B cell (primary cell): ENCODE data around the gene FZR1. TPM values are rescaled to one million over a fixed set of nuclear protein-coding genes. Genes with fewer than 3 reads are reported as not detected.

Source experiments
- ATAC-seq: fragments of 200-7000 bp; cut with Tn5 transposase; one replicate; pipeline ENCODE4 v1.10.0; 2021; ENCODE audit warnings: low read depth, mild to moderate bottlenecking, moderate number of reproducible peaks, moderate library complexity
- CTCF ChIA-PET: fragments of 350-600 bp; sonication (Branson Sonifier 250); formaldehyde crosslinking; loops from one replicate; lab custom pipeline; 2021; ENCODE audit warnings: antibody characterized with exemption, inconsistent platforms; lab: Charles Lee
- POLR2A ChIA-PET: fragments of 350-600 bp; sonication (Branson Sonifier 250); formaldehyde crosslinking; loops from one replicate; lab custom pipeline; 2021; ENCODE audit warnings: antibody characterized with exemption; lab: Charles Lee
- DNase-seq: peaks from one replicate; pipeline ENCODE4 v3.0.0; 2013
- H2AFZ ChIP-seq: 2 replicates; pipeline ENCODE4 v1.6.1; 2012; ENCODE audit warnings: mild to moderate bottlenecking, low read depth, low read length; ENCODE audit not compliant: insufficient read depth, poor library complexity, severe bottlenecking
- H3K27ac ChIP-seq, 2 donors: 1 replicate in 1 of 2; 2 replicates in 1 of 2; pipeline ENCODE4 v1.5.1; 2012 to 2013; ENCODE audit warnings: low read length in 2 of 2, mild to moderate bottlenecking in 2 of 2, moderate library complexity in 1 of 2
- H3K27me3 ChIP-seq, 4 experiments: fragments of 200-600 bp in 1 of 4; sonication (generic) in 1 of 4; replicated peaks in 1 of 4; 1 replicate in 2 of 4; 2 replicates in 2 of 4; pipeline versions ENCODE4 v1.6.1 to v1.7.0; 2013 to 2016; ENCODE audit warnings: low read length in 3 of 4, mild to moderate bottlenecking in 2 of 4, mixed read lengths in 1 of 4, moderate library complexity in 1 of 4; ENCODE audit not compliant: insufficient read depth in 4 of 4, control insufficient read depth in 3 of 4; ENCODE audit errors: control extremely low read depth in 1 of 4
- H3K36me3 ChIP-seq, 2 experiments: replicated peaks in 1 of 2; 1 replicate in 1 of 2; 2 replicates in 1 of 2; pipeline versions ENCODE4 v1.6.1 to v1.7.1; 2013; ENCODE audit warnings: low read length in 1 of 2; ENCODE audit not compliant: insufficient read depth in 2 of 2, control insufficient read depth in 1 of 2; ENCODE audit errors: control extremely low read depth in 1 of 2, extremely low read depth in 1 of 2
- H3K4me1 ChIP-seq, 2 donors: fragments of 200-600 bp in 1 of 2; sonication (generic) in 1 of 2; 1 replicate in 1 of 2; 2 replicates in 1 of 2; pipeline versions ENCODE4 v1.5.1 to v1.6.1; 2013 to 2017; ENCODE audit warnings: low read length in 2 of 2; ENCODE audit not compliant: control insufficient read depth in 2 of 2, insufficient read depth in 2 of 2
- H3K4me2 ChIP-seq: replicated peaks from 2 replicates; pipeline ENCODE3; 2012; ENCODE audit warnings: mild to moderate bottlenecking, low read depth, low read length; ENCODE audit not compliant: poor library complexity, severe bottlenecking
- H3K4me3 ChIP-seq, 5 experiments: fragments of 200-600 bp in 1 of 5; sonication (generic) in 1 of 5; 1 replicate in 3 of 5; 2 replicates in 2 of 5; pipeline versions ENCODE4 v1.5.1 to v1.7.0; 2011 to 2016; ENCODE audit warnings: low read length in 4 of 5, mild to moderate bottlenecking in 4 of 5, low read depth in 2 of 5, control low read depth in 1 of 5, moderate library complexity in 1 of 5; ENCODE audit not compliant: insufficient read depth in 1 of 5; ENCODE audit errors: control extremely low read depth in 1 of 5, extremely low read depth in 1 of 5
- H3K79me2 ChIP-seq: fragments of 200-600 bp; sonication (generic); one replicate; pipeline ENCODE4 v1.6.0; 2016; ENCODE audit warnings: low read length; ENCODE audit not compliant: control insufficient read depth, insufficient read depth
- H3K9ac ChIP-seq: fragments of 200-600 bp; sonication (generic); 2 replicates; pipeline ENCODE4 v1.6.1; 2017; ENCODE audit warnings: mild to moderate bottlenecking, low read length, moderate library complexity
- H3K9me3 ChIP-seq, 3 donors: one replicate each; pipeline versions ENCODE4 v1.6.1 to v1.7.1; 2013; ENCODE audit warnings: low read length in 2 of 3; ENCODE audit not compliant: control insufficient read depth in 2 of 3, insufficient read depth in 1 of 3; ENCODE audit errors: control extremely low read depth in 1 of 3
- H4K20me1 ChIP-seq: 2 replicates; pipeline ENCODE4 v1.6.0; 2012; ENCODE audit warnings: mild to moderate bottlenecking, low read length; ENCODE audit not compliant: insufficient read depth, control insufficient read depth, poor library complexity, severe bottlenecking
- H3K27ac Mint-ChIP-seq: one replicate; pipeline ENCODE4 v1.8.0; 2021; ENCODE audit warnings: mixed read lengths
- H3K27me3 Mint-ChIP-seq: one replicate; pipeline ENCODE4 v1.8.0; 2021; ENCODE audit warnings: mixed read lengths
- H3K4me1 Mint-ChIP-seq: one replicate; pipeline ENCODE4 v1.8.0; 2021; ENCODE audit warnings: mixed read lengths
- H3K4me3 Mint-ChIP-seq: one replicate; pipeline ENCODE4 v1.8.0; 2021; ENCODE audit warnings: mixed read lengths
- H3K9me3 Mint-ChIP-seq: one replicate; pipeline ENCODE4 v1.8.0; 2022; ENCODE audit warnings: mixed read lengths; ENCODE audit not compliant: insufficient read depth
- EZH2 ChIP-seq: IDR thresholded peaks from 2 replicates; pipeline ENCODE4 v1.6.1; 2012; ENCODE audit warnings: borderline replicate concordance, low read depth, mild to moderate bottlenecking, moderate library complexity, low read length; ENCODE audit not compliant: insufficient read depth, poor library complexity, severe bottlenecking
- WGBS: methylation state at CpG from one replicate; pipeline ENCODE4 v1.1.5; 2013; ENCODE audit warnings: missing lambda C conversion rate; ENCODE audit not compliant: insufficient coverage; 5-methylcytosine and 5-hydroxymethylcytosine counted together
- intact Hi-C: fragments of 100-400 bp; cut with micrococcal nuclease; formaldehyde crosslinking; loops from one replicate; pipeline ENCODE4 v1.10.0; 2022
- polyA plus RNA-seq: library from polyadenylated mRNA; depleted of rRNA; stranded (reverse); fragments of >200 nt; gene quantifications from 2 replicates; pipeline ENCODE4 v1.2.3, GENCODE V29; 2012
- total RNA-seq, 2 donors: library from RNA; stranded (reverse); fragments of 120-200 nt in 1 of 2; gene quantifications; 1 replicate in 1 of 2; 2 replicates in 1 of 2; pipeline versions ENCODE4 v1.2.3 to v1.2.4, GENCODE V29; 2013 to 2022
- TF ChIP-seq, protein P1 (sequence below): fragments of 200-600 bp; IDR thresholded peaks from one replicate; pipeline ENCODE4 v1.8.0; 2022; ENCODE audit warnings: antibody characterized with exemption, mild to moderate bottlenecking

Gene FZR1
- total and polyA plus RNA-seq, 2 donors (not counting 1 experiment from before 2014, with no cell fraction given): 83.5 to 96.1 TPM

- Histone ChIP-seq H2AFZ (no peak overlapping the region), H3K36me3 (no peaks in the 10 kb centered on the region), H3K4me3 (no peak overlapping the region), H4K20me1 (no peaks in the 10 kb centered on the region), H3K27me3 (peaks cover 0 to 9% (median 0%) of the 10 kb centered on the region in 4 experiments), H3K27ac (no peak overlapping the region), H3K4me1 (peaks cover 13 to 22% of the 10 kb centered on the region in 2 donors), H3K4me2 (no peak overlapping the region), H3K79me2 (no peaks in the 10 kb centered on the region), H3K9ac (no peak overlapping the region), H3K9me3 (peaks cover 0 to 13% (median 0%) of the 10 kb centered on the region in 3 donors)
- Mint-ChIP-seq H3K4me1 (peaks cover 14% of the 10 kb centered on the region), H3K4me3 (no peak overlapping the region), H3K27ac (no peak overlapping the region), H3K9me3 (no peaks in the 10 kb centered on the region), H3K27me3 (peaks cover 9% of the 10 kb centered on the region)
- no peak for TF ChIP-seq EZH2
- TF ChIP-seq, protein P1, sequence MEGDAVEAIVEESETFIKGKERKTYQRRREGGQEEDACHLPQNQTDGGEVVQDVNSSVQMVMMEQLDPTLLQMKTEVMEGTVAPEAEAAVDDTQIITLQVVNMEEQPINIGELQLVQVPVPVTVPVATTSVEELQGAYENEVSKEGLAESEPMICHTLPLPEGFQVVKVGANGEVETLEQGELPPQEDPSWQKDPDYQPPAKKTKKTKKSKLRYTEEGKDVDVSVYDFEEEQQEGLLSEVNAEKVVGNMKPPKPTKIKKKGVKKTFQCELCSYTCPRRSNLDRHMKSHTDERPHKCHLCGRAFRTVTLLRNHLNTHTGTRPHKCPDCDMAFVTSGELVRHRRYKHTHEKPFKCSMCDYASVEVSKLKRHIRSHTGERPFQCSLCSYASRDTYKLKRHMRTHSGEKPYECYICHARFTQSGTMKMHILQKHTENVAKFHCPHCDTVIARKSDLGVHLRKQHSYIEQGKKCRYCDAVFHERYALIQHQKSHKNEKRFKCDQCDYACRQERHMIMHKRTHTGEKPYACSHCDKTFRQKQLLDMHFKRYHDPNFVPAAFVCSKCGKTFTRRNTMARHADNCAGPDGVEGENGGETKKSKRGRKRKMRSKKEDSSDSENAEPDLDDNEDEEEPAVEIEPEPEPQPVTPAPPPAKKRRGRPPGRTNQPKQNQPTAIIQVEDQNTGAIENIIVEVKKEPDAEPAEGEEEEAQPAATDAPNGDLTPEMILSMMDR: no peak
- ChIA-PET POLR2A (no interaction called here), CTCF (no interaction called here)
- no peak for DNase-seq
- WGBS: 91% methylated on average over 4 of the region's 4 CpGs
- no peak for ATAC-seq
- intact Hi-C loops: no loop called here
These were observed 30.7 kb upstream of the FZR1 start for GRCh38 chr19:3475449-3475848.

DNA sequence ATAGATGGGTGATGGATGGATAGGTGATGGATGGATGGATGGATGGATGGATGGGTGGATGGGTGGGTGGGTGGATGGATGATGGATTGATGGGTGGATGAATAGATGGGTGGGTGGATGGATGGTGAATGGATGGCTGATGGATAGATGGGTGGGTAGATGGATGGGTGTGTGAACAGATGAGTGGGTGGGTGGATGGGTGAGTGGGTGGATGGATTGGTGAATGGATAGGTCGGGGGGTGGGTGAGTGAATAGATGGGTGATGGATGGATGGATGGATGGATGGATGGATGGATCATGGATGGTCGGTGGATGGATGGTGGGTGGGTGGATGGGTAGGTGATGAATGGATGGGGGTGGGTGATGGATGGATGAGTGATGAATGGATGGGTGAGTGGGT lies 29.3 kb upstream of the FZR1 start:
- Mint-ChIP-seq H3K4me3 (no peak overlapping the region), H3K4me1 (peaks cover 18% of the 10 kb centered on the region), H3K27me3 (peaks cover 5% of the 10 kb centered on the region), H3K9me3 (no peaks in the 10 kb centered on the region), H3K27ac (no peak overlapping the region)
- Histone ChIP-seq H2AFZ (no peak overlapping the region), H3K4me1 (peaks cover 17 to 31% of the 10 kb centered on the region in 2 donors), H3K27me3 (peaks cover 0 to 10% (median 0%) of the 10 kb centered on the region in 4 experiments), H3K9me3 (peaks cover 0 to 13% (median 0%) of the 10 kb centered on the region in 3 donors), H3K9ac (no peak overlapping the region), H3K27ac (no peak overlapping the region), H3K4me2 (no peak overlapping the region), H4K20me1 (no peaks in the 10 kb centered on the region), H3K79me2 (no peaks in the 10 kb centered on the region), H3K4me3 (no peak overlapping the region), H3K36me3 (no peaks in the 10 kb centered on the region)
- DNase-seq: no peak
- 92% methylated on average over 2 of the region's 2 CpGs for WGBS
- intact Hi-C loops: no loop called here
- ChIA-PET POLR2A (no interaction called here), CTCF (no interaction called here)
- ATAC-seq: no peak
- TF ChIP-seq, protein P1: no peak
- no peak for TF ChIP-seq EZH2
